Type B pancreatic cell (in vitro differentiated cells): ENCODE results near the gene TSNAXIP1. TPM values are rescaled to one million over a fixed set of nuclear protein-coding genes. Genes with fewer than 3 reads are reported as not detected.

ENCODE experiments used
- DNase-seq: peaks from one replicate; pipeline ENCODE4 v3.0.0; 2021; ENCODE audit warnings: mixed read lengths; ENCODE audit not compliant: unreplicated experiment; ENCODE audit errors: extremely low spot score
- H3K27ac Mint-ChIP-seq: 2 replicates; pipeline ENCODE4 v1.8.0; 2021; ENCODE audit warnings: mild to moderate bottlenecking, mixed read lengths
- H3K27me3 Mint-ChIP-seq: 2 replicates; pipeline ENCODE4 v1.8.0; 2021; ENCODE audit warnings: mixed read lengths
- H3K36me3 Mint-ChIP-seq: 2 replicates; pipeline ENCODE4 v1.8.0; 2021; ENCODE audit warnings: mixed read lengths
- H3K4me1 Mint-ChIP-seq: one replicate; pipeline ENCODE4 v1.8.0; 2021; ENCODE audit warnings: mixed read lengths; ENCODE audit not compliant: unreplicated experiment
- H3K4me3 Mint-ChIP-seq: 2 replicates; pipeline ENCODE4 v1.8.0; 2021; ENCODE audit warnings: mild to moderate bottlenecking, mixed read lengths
- H3K9me3 Mint-ChIP-seq: 2 replicates; pipeline ENCODE4 v1.8.0; 2021; ENCODE audit warnings: mixed read lengths
- total RNA-seq: library from RNA; stranded (reverse); gene quantifications from 2 replicates; pipeline ENCODE4 v1.2.1, GENCODE V29; 2021; ENCODE audit warnings: low replicate concordance
- TF ChIP-seq, protein P1 (sequence below): fragments of 200-600 bp; sonication (generic); conservative IDR thresholded peaks from 2 replicates; pipeline ENCODE4 v1.5.0; 2021; ENCODE audit warnings: antibody characterized with exemption, mild to moderate bottlenecking

The TSNAXIP1 gene
- total RNA-seq, 1 donor from 2014 or later: 7.2 TPM

DNA sequence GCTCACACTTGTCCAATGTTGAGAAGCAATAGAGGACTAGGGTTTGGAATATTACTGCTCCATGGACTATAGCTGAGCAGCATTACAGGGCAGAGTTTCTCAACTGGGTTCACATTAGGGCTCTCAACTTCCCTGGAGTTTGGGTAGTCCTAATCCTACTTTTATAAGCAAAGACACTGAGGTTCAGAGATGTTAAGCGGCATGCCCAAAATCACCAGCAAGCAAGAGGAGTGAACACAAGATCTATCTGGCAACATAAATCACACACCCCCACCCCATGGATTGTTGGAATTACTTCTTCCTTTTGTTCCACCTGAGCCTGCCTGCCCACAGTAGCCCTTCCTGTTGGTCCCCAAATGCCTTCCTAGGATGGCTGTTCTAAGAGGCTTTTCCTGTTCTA lies 5.2 kb downstream of the TSNAXIP1 start:
- Mint-ChIP-seq H3K27ac (no peak overlapping the region), H3K27me3 (no peaks in the 10 kb centered on the region), H3K36me3 (no peaks in the 10 kb centered on the region), H3K4me1 (peaks cover 3% of the 10 kb centered on the region), H3K9me3 (no peaks in the 10 kb centered on the region), H3K4me3 (no peak overlapping the region)
- no peak for DNase-seq
- TF ChIP-seq, protein P1, sequence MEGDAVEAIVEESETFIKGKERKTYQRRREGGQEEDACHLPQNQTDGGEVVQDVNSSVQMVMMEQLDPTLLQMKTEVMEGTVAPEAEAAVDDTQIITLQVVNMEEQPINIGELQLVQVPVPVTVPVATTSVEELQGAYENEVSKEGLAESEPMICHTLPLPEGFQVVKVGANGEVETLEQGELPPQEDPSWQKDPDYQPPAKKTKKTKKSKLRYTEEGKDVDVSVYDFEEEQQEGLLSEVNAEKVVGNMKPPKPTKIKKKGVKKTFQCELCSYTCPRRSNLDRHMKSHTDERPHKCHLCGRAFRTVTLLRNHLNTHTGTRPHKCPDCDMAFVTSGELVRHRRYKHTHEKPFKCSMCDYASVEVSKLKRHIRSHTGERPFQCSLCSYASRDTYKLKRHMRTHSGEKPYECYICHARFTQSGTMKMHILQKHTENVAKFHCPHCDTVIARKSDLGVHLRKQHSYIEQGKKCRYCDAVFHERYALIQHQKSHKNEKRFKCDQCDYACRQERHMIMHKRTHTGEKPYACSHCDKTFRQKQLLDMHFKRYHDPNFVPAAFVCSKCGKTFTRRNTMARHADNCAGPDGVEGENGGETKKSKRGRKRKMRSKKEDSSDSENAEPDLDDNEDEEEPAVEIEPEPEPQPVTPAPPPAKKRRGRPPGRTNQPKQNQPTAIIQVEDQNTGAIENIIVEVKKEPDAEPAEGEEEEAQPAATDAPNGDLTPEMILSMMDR: no peak

DNA sequence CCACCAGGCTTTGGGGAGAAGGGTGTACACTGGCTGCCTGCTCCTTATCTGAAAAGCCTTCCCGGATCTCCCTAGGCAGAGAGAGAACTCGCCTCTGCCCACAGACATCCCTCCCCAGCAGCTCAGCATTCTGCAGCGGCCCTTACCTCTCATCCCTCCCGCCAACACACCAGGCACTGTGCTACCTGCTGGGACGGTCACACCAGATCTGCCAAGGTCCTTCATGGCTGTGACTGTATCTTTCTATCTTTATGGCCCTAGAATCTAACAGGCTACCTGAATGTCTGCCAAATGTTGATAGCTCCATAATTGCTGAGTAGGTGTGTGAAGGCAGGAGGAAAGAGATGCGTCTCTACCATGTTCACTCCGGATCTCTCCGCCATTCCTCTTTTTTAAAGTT lies 7.9 kb downstream of the TSNAXIP1 start:
- Mint-ChIP-seq H3K27me3 (no peaks in the 10 kb centered on the region), H3K27ac (no peak overlapping the region)

DNA sequence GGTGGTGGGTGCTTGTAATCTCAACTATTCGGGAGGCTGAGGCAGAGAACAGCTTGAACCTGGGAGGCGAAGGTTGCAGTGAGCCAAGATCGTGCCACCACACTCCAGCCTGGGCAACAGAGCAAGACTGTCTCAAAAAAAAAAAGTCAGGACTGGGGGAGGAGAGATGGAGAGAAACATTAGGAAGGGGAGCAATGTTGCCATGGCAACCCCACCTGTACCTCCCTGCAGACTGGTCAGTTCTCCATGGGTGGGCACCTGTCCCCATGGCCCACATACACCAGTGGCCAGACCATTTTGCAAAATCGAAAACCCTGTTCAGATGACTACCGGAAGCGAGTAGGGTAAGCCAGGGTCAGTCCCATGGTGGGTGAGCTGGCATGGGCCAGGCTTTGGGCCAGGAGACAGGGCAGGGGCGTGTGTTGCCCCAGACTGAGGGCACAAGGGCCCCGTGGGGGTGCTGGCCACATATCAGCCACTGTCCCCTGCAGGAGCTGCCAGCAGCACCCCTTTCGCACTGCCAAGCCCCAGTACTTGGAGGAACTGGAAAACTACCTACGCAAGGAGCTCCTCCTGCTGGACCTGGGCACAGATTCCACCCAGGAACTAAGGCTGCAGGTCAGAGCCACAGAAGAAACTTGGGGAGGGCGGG lies 14.0 kb downstream of the TSNAXIP1 start:
- TF ChIP-seq, protein P1: no peak
- Mint-ChIP-seq H3K4me1 (peaks cover 3% of the 10 kb centered on the region), H3K27ac (no peak overlapping the region), H3K9me3 (no peaks in the 10 kb centered on the region), H3K27me3 (no peaks in the 10 kb centered on the region), H3K4me3 (no peak overlapping the region), H3K36me3 (no peaks in the 10 kb centered on the region)
- no peak for DNase-seq

More for the DNA sequence above, 7.9 kb downstream of the TSNAXIP1 start:
- Mint-ChIP-seq H3K36me3 (no peaks in the 10 kb centered on the region), H3K4me3 (no peak overlapping the region), H3K4me1 (peaks cover 3% of the 10 kb centered on the region), H3K9me3 (no peaks in the 10 kb centered on the region)
- DNase-seq: no peak
- TF ChIP-seq, protein P1: no peak

DNA sequence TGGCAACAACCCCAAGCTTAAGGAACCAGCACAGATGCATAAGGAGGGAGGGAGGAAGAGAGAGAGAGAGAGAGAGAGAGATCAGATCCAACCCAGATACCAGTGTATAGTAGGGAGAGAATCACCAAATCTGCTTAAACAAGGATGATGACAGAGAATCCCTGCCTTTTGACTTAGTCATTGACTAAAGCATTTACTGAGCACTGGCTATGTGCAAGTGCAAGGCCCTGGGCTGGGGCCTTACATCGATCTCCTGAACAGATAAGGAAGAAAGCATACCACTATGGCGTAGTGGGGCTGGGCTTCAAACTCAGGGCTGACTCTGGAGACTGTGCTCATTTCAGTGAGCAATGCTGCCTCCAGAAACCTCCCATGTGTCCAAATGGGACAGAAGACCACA lies 15.8 kb downstream of the TSNAXIP1 start:
- Mint-ChIP-seq H3K9me3 (no peaks in the 10 kb centered on the region), H3K27ac (no peak overlapping the region), H3K4me1 (no peaks in the 10 kb centered on the region), H3K36me3 (peaks cover 4% of the 10 kb centered on the region), H3K4me3 (no peak overlapping the region), H3K27me3 (no peaks in the 10 kb centered on the region)
- TF ChIP-seq, protein P1: no peak
- DNase-seq: no peak

DNA sequence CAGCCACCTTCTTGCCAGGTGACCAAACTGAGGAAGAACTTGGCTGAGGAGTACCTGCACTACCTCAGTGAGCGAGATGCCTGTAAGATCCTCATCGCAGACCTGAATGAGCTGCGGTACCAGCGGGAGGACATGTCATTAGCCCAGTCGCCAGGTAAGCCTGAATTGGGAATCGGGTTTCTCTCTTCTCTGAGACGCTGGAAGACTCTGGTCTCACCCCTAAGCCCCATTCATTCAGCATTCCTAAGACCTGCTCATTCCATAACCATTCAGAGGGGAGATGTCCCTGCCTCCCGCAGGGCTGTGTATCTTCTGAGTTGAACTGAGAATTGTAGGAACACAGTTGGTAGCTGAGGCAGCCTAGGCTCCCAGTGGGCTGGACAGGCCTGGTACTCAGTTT lies 18.4 kb downstream of the TSNAXIP1 start:
- Mint-ChIP-seq H3K27me3 (no peaks in the 10 kb centered on the region), H3K9me3 (no peaks in the 10 kb centered on the region), H3K4me3 (no peak overlapping the region), H3K27ac (no peak overlapping the region), H3K4me1 (no peaks in the 10 kb centered on the region), H3K36me3 (peaks cover 4% of the 10 kb centered on the region)
- TF ChIP-seq, protein P1: no peak
- DNase-seq: no peak
